Suprapubic skin (tissue), 4 donors: ENCODE measurements around the gene MGAT3. TPM values are rescaled to one million over a fixed set of nuclear protein-coding genes. Genes with fewer than 3 reads are reported as not detected.
A peak's percentile ranks its signal among the peaks of the same experiment; 100 is the strongest.
"Not testable (repeated sequence)": the region's sequence is repeated elsewhere in the genome, so short reads cannot be mapped to it uniquely, and the experiment has no call there.

Source experiments
- DNase-seq, 2 donors: peaks; one replicate each; pipeline ENCODE4 v3.0.0-alpha.2; 2019; ENCODE audit warnings: low spot score in 2 of 2
- H3K27ac ChIP-seq: fragments of 200-600 bp; sonication (generic); one replicate; pipeline ENCODE4 v1.5.1; 2019
- H3K27me3 ChIP-seq: fragments of 200-600 bp; sonication (generic); one replicate; pipeline ENCODE4 v1.5.1; 2019
- H3K36me3 ChIP-seq: fragments of 200-600 bp; sonication (generic); one replicate; pipeline ENCODE4 v1.5.1; 2019
- H3K4me1 ChIP-seq: fragments of 200-600 bp; sonication (generic); one replicate; pipeline ENCODE4 v1.5.1; 2019
- H3K4me3 ChIP-seq: fragments of 200-600 bp; sonication (generic); one replicate; pipeline ENCODE4 v1.5.1; 2019; ENCODE audit warnings: mild to moderate bottlenecking
- H3K9me3 ChIP-seq: fragments of 200-600 bp; sonication (generic); one replicate; pipeline ENCODE4 v1.5.1; 2019
- EP300 ChIP-seq: sonication (generic); formaldehyde crosslinking; IDR thresholded peaks from one replicate; pipeline ENCODE4 v1.6.1; 2017; ENCODE audit warnings: antibody characterized with exemption
- POLR2A ChIP-seq, 2 donors: fragments of 450-650 bp; IDR thresholded peaks; one replicate each; pipeline ENCODE4 v1.6.1; 2017; ENCODE audit warnings: antibody characterized with exemption in 2 of 2, mild to moderate bottlenecking in 2 of 2, moderate library complexity in 2 of 2
- POLR2AphosphoS5 ChIP-seq, 3 donors: sonication (generic); formaldehyde crosslinking; IDR thresholded peaks; one replicate each; pipeline ENCODE4 v1.6.1; 2017; ENCODE audit warnings: antibody characterized with exemption in 3 of 3
- WGBS: methylation state at CpG from one replicate; pipeline ENCODE4 v1.1.5; 2018; 5-methylcytosine and 5-hydroxymethylcytosine counted together
- total RNA-seq, 4 donors: library from RNA; depleted of rRNA; stranded (reverse); fragments of >200 nt; gene quantifications; one replicate each; pipeline ENCODE4 v1.1.0, GENCODE V29; 2016
- TF ChIP-seq, protein P1 (sequence below), 2 donors: fragments of 200-600 bp in 1 of 2; fragments of 450-650 bp in 1 of 2; sonication (generic) in 1 of 2; IDR thresholded peaks; one replicate each; pipeline ENCODE4 v1.5.1; 2016 to 2019; ENCODE audit warnings: antibody characterized with exemption in 2 of 2, mild to moderate bottlenecking in 1 of 2, moderate library complexity in 1 of 2

MGAT3 gene
- 1 to 10 TPM; 2.2 to 3.7 (median 3.0) TPM for total RNA-seq

DNA sequence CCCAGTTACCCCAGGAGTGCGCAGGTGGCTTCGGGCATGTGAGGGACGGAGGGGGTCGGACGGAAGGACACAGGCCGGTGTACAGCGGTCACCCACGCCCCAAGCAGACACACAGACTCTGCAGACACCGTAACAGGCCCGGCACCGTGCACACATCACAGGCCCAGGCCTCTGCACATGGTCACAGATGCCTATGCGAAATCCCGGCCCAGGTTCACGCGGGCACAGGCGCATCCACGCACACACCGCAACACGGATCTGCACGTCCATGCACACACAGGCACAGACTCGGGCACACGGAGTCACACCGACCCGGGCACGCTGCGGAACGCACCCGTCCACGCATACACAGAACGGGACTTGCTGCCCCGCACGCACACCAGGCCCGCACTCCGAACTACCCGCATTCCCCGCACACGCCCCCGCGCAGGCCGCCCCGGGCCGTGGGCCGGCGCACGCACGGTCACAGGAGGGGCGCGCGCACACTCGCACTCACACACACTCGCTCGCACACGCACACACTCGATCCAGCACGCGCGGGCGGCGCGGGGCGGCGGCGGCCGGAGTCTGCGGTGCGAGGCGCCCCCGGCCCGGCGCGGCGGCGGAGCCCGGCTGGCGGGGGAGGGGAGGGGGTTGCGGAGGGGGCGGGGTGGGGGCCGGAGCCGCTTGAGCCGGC, at the start of gene MGAT3:
Gene MGAT3, plus strand, starts transcription at position 491 of the 676 bp plus-strand sequence. CDS start 30,336 bp downstream, outside the sequence.
- no peaks in the 10 kb centered on the region for H3K36me3 ChIP-seq
- TF ChIP-seq, protein P1, sequence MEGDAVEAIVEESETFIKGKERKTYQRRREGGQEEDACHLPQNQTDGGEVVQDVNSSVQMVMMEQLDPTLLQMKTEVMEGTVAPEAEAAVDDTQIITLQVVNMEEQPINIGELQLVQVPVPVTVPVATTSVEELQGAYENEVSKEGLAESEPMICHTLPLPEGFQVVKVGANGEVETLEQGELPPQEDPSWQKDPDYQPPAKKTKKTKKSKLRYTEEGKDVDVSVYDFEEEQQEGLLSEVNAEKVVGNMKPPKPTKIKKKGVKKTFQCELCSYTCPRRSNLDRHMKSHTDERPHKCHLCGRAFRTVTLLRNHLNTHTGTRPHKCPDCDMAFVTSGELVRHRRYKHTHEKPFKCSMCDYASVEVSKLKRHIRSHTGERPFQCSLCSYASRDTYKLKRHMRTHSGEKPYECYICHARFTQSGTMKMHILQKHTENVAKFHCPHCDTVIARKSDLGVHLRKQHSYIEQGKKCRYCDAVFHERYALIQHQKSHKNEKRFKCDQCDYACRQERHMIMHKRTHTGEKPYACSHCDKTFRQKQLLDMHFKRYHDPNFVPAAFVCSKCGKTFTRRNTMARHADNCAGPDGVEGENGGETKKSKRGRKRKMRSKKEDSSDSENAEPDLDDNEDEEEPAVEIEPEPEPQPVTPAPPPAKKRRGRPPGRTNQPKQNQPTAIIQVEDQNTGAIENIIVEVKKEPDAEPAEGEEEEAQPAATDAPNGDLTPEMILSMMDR (IDR thresholded peaks at IDR 0.05): no peak
- TF ChIP-seq EP300 (no peak), POLR2AphosphoS5 (IDR thresholded peaks at IDR 0.05) (no peak), POLR2A (IDR thresholded peaks at IDR 0.05) (no peak)
- no peaks in the 10 kb centered on the region for H3K9me3 ChIP-seq
- DNase-seq: no peak
- peaks cover 39% of the 10 kb centered on the region for H3K27me3 ChIP-seq
- H3K27ac ChIP-seq: peak within 1 kb of the TSS; percentile 74
- peak within 1 kb of the TSS; percentile 68 for H3K4me3 ChIP-seq
- peaks cover 33% of the 10 kb centered on the region for H3K4me1 ChIP-seq
- WGBS: 49% methylated on average over 21 of the region's 80 CpGs

DNA sequence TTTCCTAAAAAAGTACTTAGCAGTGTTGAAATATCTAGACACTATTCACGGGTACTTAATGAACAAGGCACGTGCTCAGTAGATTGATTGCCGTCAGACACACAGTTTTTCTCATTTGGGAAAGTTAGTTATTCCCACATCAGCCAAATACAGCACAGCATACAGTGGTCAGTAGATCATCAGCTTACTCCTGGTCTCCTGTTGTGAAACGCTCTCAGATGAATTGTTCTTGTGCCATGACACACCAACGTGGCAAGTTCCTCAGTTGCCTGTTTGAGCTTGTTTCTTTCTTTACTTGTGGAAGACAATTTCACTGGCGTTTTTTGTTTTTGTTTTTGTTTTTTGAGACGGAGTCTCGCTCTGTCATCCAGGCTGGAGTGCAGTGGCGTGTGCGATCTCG, 48.6 kb upstream of the MGAT3 start:
- peak overlapping the region; percentile 76 for H3K27ac ChIP-seq
- 50% methylated on average over 11 of the region's 11 CpGs for WGBS
- peaks cover 38% of the 10 kb centered on the region for H3K4me1 ChIP-seq
- no peaks in the 10 kb centered on the region for H3K27me3 ChIP-seq
- no peaks in the 10 kb centered on the region for H3K9me3 ChIP-seq
- H3K36me3 ChIP-seq: no peaks in the 10 kb centered on the region
- DNase-seq: no peak
- H3K4me3 ChIP-seq: peak overlapping the region; percentile 20
- TF ChIP-seq POLR2A (IDR thresholded peaks at IDR 0.05): no peak
- TF ChIP-seq EP300: no peak
- TF ChIP-seq POLR2AphosphoS5 (IDR thresholded peaks at IDR 0.05): no peak
- TF ChIP-seq, protein P1 (IDR thresholded peaks at IDR 0.05): no peak

DNA sequence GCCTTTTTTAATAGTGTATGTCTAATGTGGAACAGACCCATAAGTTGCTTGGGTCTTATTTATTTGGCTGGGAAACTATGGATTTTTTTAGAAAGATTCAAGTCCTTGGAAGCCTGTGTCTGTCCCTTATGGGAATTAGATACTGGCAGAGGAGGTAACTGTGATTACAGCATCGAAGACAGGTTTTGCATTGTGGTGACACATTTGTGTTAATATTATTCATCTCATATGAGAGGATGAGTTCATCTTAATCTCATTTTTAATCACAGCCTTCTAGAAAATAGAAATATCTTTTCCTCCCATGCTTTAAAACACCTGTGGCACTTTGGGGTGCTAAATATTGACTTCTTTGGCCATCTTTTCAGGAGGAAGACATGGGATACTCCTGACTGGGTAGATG, 48.0 kb upstream of the MGAT3 start:
- peak overlapping the region; percentile 76 for H3K27ac ChIP-seq
- WGBS: 45% methylated on average over 1 of the region's 1 CpG
- peaks cover 43% of the 10 kb centered on the region for H3K4me1 ChIP-seq

GRCh38 chr22:39409516-39410029, 47.2 kb upstream of the MGAT3 start:
- 92% methylated on average over 11 of the region's 11 CpGs for WGBS
- DNase-seq: no peak
- no peaks in the 10 kb centered on the region for H3K9me3 ChIP-seq
- no peak overlapping the region for H3K4me3 ChIP-seq
- H3K27me3 ChIP-seq: no peaks in the 10 kb centered on the region
- H3K4me1 ChIP-seq: peaks cover 51% of the 10 kb centered on the region
- peak overlapping the region; percentile 18 for H3K27ac ChIP-seq
- no peaks in the 10 kb centered on the region for H3K36me3 ChIP-seq
- TF ChIP-seq POLR2AphosphoS5 (IDR thresholded peaks at IDR 0.05) (no peak), EP300 (no peak), POLR2A (IDR thresholded peaks at IDR 0.05) (no peak)
- TF ChIP-seq, protein P1 (IDR thresholded peaks at IDR 0.05): no peak

More for the DNA sequence above, 48.0 kb upstream of the MGAT3 start:
- no peaks in the 10 kb centered on the region for H3K27me3 ChIP-seq
- no peaks in the 10 kb centered on the region for H3K9me3 ChIP-seq
- TF ChIP-seq, protein P1 (IDR thresholded peaks at IDR 0.05): no peak
- TF ChIP-seq EP300 (no peak), POLR2AphosphoS5 (IDR thresholded peaks at IDR 0.05) (no peak), POLR2A (IDR thresholded peaks at IDR 0.05) (no peak)
- DNase-seq: no peak
- no peak overlapping the region for H3K4me3 ChIP-seq
- H3K36me3 ChIP-seq: no peaks in the 10 kb centered on the region

- peaks cover 51% of the 10 kb centered on the region for H3K4me1 ChIP-seq
- 86% methylated on average over 4 of the region's 4 CpGs for WGBS
- no peak for DNase-seq
- H3K27ac ChIP-seq: no peak overlapping the region
- no peaks in the 10 kb centered on the region for H3K27me3 ChIP-seq
- peaks cover under 1% of the 10 kb centered on the region for H3K36me3 ChIP-seq
- H3K4me3 ChIP-seq: no peak overlapping the region
- no peak for TF ChIP-seq POLR2A (IDR thresholded peaks at IDR 0.05)
- TF ChIP-seq, protein P1 (IDR thresholded peaks at IDR 0.05): no peak
- TF ChIP-seq POLR2AphosphoS5 (IDR thresholded peaks at IDR 0.05): no peak
- TF ChIP-seq EP300: no peak
- no peaks in the 10 kb centered on the region for H3K9me3 ChIP-seq
These were observed 46.5 kb upstream of the MGAT3 start for GRCh38 chr22:39410264-39410663.

DNA sequence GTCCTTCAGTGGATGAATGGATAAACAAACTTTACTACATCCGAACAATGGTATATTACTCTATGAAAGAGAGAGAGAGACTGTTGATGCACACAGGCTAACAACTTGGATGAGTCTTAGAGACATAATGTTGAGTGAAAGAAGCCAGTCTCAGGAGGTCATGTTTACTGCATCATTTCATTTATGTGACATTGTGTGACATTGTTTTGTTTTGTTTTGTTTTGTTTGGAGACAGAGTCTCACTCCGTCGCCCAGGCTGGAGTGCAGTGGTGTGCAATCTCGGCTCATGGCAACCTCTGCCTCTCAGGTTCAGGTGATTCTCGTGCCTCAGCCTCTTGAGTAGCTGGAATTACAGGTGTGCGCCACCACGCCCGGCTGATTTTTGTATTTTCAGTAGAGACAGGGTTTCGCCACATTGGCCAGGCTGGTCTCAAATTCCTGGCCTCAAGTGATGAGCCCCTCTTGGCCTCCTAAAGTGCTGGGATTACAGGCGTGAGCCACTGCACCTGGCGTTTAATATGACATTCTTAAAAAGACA, 44.9 kb upstream of the MGAT3 start:
- Histone ChIP-seq H3K36me3 (peaks cover 17% of the 10 kb centered on the region), H3K4me1 (peaks cover 44% of the 10 kb centered on the region), H3K27ac (peak overlapping the region; percentile 33)
- DNase-seq, H3K9me3 ChIP-seq, H3K4me3 ChIP-seq, H3K27me3 ChIP-seq: not testable (repeated sequence)
- 75% methylated on average over 11 of the region's 11 CpGs for WGBS

- Histone ChIP-seq H3K36me3 (peaks cover 28% of the 10 kb centered on the region), H3K27ac (peak overlapping the region; percentile 17), H3K4me1 (peaks cover 36% of the 10 kb centered on the region)
- WGBS: 85% methylated on average over 7 of the region's 7 CpGs
- not testable (repeated sequence) for H3K9me3 ChIP-seq, H3K27me3 ChIP-seq, DNase-seq, H3K4me3 ChIP-seq
These were observed 43.6 kb upstream of the MGAT3 start for GRCh38 chr22:39413204-39413603.
